Suprapubic skin (tissue), 3 donors: Measurements from ENCODE around the gene CAMTA1.

Experiments used
- CTCF ChIP-seq, 2 donors: fragments of 200-600 bp in 1 of 2; fragments of 450-650 bp in 1 of 2; sonication (generic) in 1 of 2; IDR thresholded peaks; one replicate each; pipeline ENCODE4 v1.5.1; 2016 to 2019; ENCODE audit warnings: antibody characterized with exemption in 2 of 2, mild to moderate bottlenecking in 1 of 2, moderate library complexity in 1 of 2
- POLR2A ChIP-seq, 2 donors: fragments of 450-650 bp; IDR thresholded peaks; one replicate each; pipeline ENCODE4 v1.6.1; 2017; ENCODE audit warnings: antibody characterized with exemption in 2 of 2, mild to moderate bottlenecking in 2 of 2, moderate library complexity in 2 of 2

- TF ChIP-seq CTCF (IDR thresholded peaks at IDR 0.05), result no peak
- no peak for TF ChIP-seq POLR2A (IDR thresholded peaks at IDR 0.05)
Measured at GRCh38 chr1:7404046-7404742, 618.9 kb downstream of the CAMTA1 start.
